AG04450 (cell line): ENCODE results near the gene CXCR5. TPM values are rescaled to one million over a fixed set of nuclear protein-coding genes. Genes with fewer than 3 reads are reported as not detected.

Source experiments
- CTCF ChIA-PET: fragments of 300-600, 350-600 bp; formaldehyde crosslinking; extraction: SDS; loops from one replicate; lab custom pipeline; 2022; ENCODE audit warnings: antibody characterized with exemption, inconsistent platforms; lab: Charles Lee
- POLR2A ChIA-PET: fragments of 350-600 bp; formaldehyde crosslinking; extraction: SDS; loops from one replicate; lab custom pipeline; 2021; ENCODE audit warnings: antibody characterized with exemption, inconsistent platforms; lab: Yijun Ruan, JAX
- DNase-seq: peaks from one replicate; pipeline ENCODE4 v3.0.0-alpha.2; 2011; ENCODE audit warnings: low read depth, low spot score
- H3K27ac ChIP-seq: one replicate; pipeline ENCODE4 v1.5.1; 2012; ENCODE audit warnings: low read depth, low read length, control low read depth
- H3K27me3 ChIP-seq: one replicate; pipeline ENCODE4 v1.6.0; 2012; ENCODE audit warnings: low read length; ENCODE audit not compliant: control insufficient read depth, insufficient read depth
- H3K4me3 ChIP-seq: 2 replicates; pipeline ENCODE4 v1.5.1; 2011; ENCODE audit warnings: mild to moderate bottlenecking, low read depth, low read length, control low read depth
- H3K9me3 ChIP-seq: 2 replicates; pipeline ENCODE4 v1.5.1; 2012; ENCODE audit warnings: low read length; ENCODE audit not compliant: control insufficient read depth, insufficient read depth
- polyA plus RNA-seq: library from polyadenylated mRNA; depleted of rRNA; stranded (reverse); fragments of >200 nt; gene quantifications from 2 replicates; pipeline ENCODE4 v1.2.3, GENCODE V29; 2011
- TF ChIP-seq, protein P1 (sequence below): IDR thresholded peaks from 2 replicates; pipeline ENCODE4 v1.5.1; 2011; ENCODE audit warnings: low read depth, low read length, control low read depth, inconsistent platforms

Gene CXCR5
- polyA plus RNA-seq, 1 experiment = not detected

DNA sequence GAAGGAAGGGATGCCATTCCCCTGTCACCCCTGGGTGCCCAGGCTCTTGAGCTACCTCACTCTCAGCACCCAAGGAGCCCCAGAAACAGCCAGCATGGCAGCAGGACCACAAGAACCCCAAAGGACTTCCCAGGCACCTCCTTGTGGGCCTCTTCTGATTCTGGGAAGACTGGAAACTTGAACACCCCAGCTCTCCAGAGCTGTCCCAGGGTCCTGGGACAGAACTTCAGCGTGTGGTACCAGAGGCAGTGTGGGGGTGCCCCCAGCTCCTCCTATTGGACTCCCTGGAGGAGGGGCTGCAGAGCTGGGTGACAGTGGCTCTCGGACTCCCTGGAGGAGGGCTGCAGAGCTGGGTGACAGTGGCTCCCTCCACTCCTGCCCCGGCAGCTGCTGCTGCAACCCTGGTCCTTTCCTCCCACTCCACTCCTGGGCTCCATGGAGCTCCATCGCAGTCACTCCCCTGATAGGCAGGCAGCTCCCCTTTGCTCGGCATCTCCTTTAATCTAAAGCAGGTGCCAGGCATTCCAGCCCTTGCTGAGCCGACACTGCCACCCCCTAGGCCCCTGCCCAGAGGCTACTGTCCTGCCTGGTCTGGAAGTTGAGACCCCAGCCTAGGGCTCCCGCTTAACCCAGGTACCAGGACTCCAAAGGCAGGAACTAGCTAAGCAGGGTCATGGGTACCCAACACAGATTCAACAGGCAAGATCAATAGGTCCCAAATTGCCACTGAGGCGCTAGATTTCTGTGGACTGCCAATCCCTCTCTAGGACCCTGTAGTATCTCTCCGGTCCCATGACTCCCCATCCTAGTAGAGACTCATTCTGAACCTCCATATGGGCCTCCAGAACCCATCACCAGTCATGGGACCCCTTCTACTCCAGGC lies 39.3 kb downstream of the CXCR5 start:
- Histone ChIP-seq H3K27ac (peak overlapping the region; percentile 57), H3K27me3 (no peaks in the 10 kb centered on the region), H3K4me3 (peak overlapping the region; percentile 99), H3K9me3 (no peaks in the 10 kb centered on the region; the same call in 1 of the 2 replicates)
- ChIA-PET POLR2A (interaction anchor here (1.0 to 1.1 kb wide), 2 partner anchors 28 to 131 kb away, joined by 3 to 4 read pairs; no protein-coding TSS in a partner anchor), CTCF (interaction anchor here (1.5 to 1.8 kb wide), 4 partner anchors 13 to 233 kb away, joined by 3 to 10 read pairs (median 5); partner anchors contain the start of gene DDX6)
- DNase-seq = no peak
- TF ChIP-seq, protein P1, sequence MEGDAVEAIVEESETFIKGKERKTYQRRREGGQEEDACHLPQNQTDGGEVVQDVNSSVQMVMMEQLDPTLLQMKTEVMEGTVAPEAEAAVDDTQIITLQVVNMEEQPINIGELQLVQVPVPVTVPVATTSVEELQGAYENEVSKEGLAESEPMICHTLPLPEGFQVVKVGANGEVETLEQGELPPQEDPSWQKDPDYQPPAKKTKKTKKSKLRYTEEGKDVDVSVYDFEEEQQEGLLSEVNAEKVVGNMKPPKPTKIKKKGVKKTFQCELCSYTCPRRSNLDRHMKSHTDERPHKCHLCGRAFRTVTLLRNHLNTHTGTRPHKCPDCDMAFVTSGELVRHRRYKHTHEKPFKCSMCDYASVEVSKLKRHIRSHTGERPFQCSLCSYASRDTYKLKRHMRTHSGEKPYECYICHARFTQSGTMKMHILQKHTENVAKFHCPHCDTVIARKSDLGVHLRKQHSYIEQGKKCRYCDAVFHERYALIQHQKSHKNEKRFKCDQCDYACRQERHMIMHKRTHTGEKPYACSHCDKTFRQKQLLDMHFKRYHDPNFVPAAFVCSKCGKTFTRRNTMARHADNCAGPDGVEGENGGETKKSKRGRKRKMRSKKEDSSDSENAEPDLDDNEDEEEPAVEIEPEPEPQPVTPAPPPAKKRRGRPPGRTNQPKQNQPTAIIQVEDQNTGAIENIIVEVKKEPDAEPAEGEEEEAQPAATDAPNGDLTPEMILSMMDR = no peak

DNA sequence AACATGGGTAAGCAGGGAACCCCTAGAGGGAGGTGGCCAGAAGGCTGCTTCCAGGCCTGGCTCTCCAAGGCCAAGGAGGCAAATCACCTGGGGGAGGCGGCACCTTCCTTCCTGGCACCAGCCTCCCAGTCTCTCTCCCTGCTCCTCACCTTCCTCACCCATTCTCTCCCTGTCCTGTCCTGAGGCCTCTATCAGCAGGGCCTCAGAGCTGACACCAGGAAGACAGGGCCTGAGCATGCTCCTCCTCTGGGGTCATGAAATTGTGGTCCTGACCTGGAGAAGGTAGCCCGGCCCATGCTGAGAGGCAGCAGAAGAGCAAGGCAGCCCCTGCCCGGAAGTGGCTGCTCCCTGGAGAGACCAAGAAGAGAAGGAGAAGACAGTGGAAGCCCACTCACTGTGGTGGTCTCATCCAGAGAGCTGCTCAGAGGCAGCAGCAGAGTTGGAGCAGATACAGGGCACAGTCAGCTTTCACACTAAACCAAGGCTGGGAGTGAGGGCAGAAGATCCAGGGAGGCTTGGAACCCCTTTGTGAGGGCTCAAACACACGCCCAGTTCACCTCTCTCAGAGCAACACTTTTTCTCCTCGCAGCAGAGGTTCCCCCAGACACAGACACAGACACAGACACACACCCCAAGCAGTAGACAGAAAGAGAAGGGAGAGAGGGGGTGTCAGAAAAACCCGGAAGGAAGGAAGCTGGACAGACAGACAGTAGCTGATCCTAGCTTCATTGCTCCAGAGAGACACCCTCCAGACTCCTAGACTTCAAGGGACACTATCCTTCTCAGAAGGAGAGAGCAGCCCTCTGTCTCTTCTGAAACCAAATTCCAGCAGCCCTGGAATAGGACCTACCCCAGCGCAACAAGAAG lies 40.3 kb downstream of the CXCR5 start:
- TF ChIP-seq, protein P1 = no peak
- Histone ChIP-seq H3K27me3 (no peaks in the 10 kb centered on the region), H3K27ac (peak overlapping the region; percentile 21), H3K9me3 (no peaks in the 10 kb centered on the region; the same call in 1 of the 2 replicates), H3K4me3 (peak overlapping the region; percentile 99)
- POLR2A ChIA-PET = interaction anchor here (0.6 to 1.4 kb wide), 2 partner anchors 46 to 133 kb away, joined by 4 to 11 read pairs; partner anchors contain the start of gene DDX6
- CTCF ChIA-PET = interaction anchor here (1.5 to 2.9 kb wide), 4 partner anchors 14 to 234 kb away, joined by 3 to 14 read pairs (median 7); partner anchors contain the start of gene DDX6
- no peak for DNase-seq

DNA sequence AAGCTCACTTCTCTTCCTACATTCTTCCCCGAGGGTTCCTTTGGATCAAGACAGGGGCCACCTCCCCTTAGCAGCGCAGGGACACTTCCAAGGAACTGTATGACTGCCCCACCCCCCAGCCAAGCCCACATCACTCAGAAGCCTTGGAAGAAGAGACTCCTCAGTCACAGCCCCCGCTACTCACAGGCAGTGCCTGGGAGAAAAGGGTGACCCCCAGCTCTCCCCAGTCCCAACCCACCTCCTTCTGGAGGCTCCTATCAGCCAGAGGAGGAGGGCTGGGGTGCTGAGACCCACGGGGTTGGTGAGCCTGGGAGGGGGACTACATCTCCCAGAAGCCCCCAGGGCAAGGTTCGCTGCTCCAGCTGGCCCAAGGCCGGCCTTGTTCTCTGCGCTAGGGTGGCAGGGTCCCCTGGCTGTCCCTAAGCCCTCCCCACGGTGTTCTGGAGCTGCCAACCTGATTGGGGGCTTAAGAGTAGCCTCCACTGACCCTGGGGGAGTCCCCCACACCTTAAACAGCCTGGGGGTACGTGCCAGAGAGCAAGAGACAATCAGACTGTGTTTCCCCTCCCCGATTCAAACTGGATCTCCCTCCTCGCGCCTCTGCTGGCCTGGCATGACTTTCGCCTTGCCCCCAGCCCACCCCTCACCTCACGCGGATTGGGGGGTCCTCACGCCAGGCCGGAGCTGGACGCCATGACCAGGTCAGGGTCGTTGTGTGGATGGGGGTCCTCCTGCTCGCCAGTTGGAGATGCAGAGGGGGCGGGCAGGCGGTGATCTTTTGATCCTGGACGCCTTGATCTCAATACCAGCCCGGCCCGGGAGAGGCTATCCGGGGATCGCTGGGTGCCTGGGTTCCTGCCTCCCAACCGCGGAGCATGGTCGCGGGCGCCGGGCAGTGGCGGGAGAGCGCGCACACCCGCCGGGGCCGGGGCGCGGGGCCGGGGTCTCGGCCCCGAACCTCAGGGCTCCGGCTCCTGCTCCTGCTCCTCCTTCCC lies 41.2 kb downstream of the CXCR5 start:
- Histone ChIP-seq H3K27me3 (no peaks in the 10 kb centered on the region), H3K4me3 (peak overlapping the region; percentile 99), H3K27ac (peak overlapping the region; percentile 68), H3K9me3 (no peaks in the 10 kb centered on the region; the same call in 1 of the 2 replicates)
- TF ChIP-seq, protein P1 = no peak
- ChIA-PET CTCF (interaction anchor here (0.8 to 2.9 kb wide), 8 partner anchors 8 to 235 kb away, joined by 3 to 14 read pairs (median 4); partner anchors contain the start of gene DDX6), POLR2A (interaction anchor here (0.6 to 1.9 kb wide), 7 partner anchors 8 to 134 kb away, joined by 3 to 81 read pairs (median 8); partner anchors contain the start of gene DDX6)
- DNase-seq = no peak

DNA sequence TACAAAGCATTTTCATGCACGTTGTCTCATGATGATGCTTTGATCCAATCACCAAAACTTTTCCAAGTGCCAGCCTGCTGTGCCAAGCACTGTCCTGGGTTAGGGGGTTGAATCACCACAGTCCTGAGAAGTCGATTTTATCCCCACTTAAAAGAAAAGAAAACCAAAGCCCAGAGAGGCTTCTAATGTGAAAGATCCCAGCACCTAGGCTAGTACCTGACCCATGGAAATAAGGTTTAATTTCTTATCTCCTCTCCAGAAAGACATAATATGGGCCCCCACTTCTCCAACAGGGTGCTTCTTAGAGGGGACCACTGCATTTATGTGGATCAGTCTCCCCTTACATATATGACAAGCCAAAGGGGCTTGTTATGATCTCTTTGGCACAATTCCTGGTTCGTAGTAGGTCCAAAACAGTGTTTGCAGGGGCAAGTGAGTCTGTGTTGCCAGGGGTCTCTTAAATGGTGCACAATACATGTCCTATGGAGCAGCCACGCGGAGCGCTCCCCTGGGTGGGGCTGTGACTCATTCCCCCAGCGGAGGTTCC lies 43.9 kb downstream of the CXCR5 start:
- CTCF ChIA-PET = interaction anchor here (0.6 to 4.3 kb wide), 16 partner anchors 9 to 243 kb away, joined by 3 to 76 read pairs (median 4); partner anchors contain the start of genes CXCR5 and DDX6
- no peak for DNase-seq
- peak overlapping the region; percentile 74 for H3K4me3 ChIP-seq
- H3K27ac ChIP-seq = peak overlapping the region; percentile 52
- H3K9me3 ChIP-seq = no peaks in the 10 kb centered on the region; the same call in 1 of the 2 replicates
- TF ChIP-seq, protein P1 = no peak
- POLR2A ChIA-PET = interaction anchor here (0.5 to 3.8 kb wide), 4 partner anchors 15 to 229 kb away, joined by 4 to 59 read pairs (median 4); partner anchors contain the start of gene DDX6
- no peaks in the 10 kb centered on the region for H3K27me3 ChIP-seq
